IPS-18c (cell line): ENCODE measurements around the gene SLC35C1.

Experiments used
- H3K4me3 ChIP-seq: 2 replicates; pipeline ENCODE4 v1.7.0; 2013; ENCODE audit warnings: low read depth, mild to moderate bottlenecking, low read length, moderate library complexity; ENCODE audit not compliant: insufficient read depth
- H3K9me3 ChIP-seq: one replicate; pipeline ENCODE4 v1.6.1; 2013; ENCODE audit warnings: mild to moderate bottlenecking, low read length, moderate library complexity; ENCODE audit not compliant: control insufficient read depth, insufficient read depth

The SLC35C1 gene

GRCh38 chr11:45804761-45805304 is at the start of gene SLC35C1:
TSS of gene SLC35C1 (plus strand) at chr11:45805149. CDS start at chr11:45805802, 653 bp downstream.
- Histone ChIP-seq H3K9me3 (no peaks in the 10 kb centered on the region), H3K4me3 (peak within 1 kb of the TSS; percentile 85)

GRCh38 chr11:45755281-45755859 is 49.6 kb upstream of the SLC35C1 start:
- Histone ChIP-seq H3K9me3 (no peaks in the 10 kb centered on the region), H3K4me3 (no peak overlapping the region)

GRCh38 chr11:45756384-45757010 is 48.5 kb upstream of the SLC35C1 start:
- H3K4me3 ChIP-seq, result no peak overlapping the region
- H3K9me3 ChIP-seq, result peaks cover 2% of the 10 kb centered on the region

- Histone ChIP-seq H3K9me3 (peaks cover 2% of the 10 kb centered on the region), H3K4me3 (no peak overlapping the region)
Observed at GRCh38 chr11:45757672-45758071, 47.3 kb upstream of the SLC35C1 start.

- no peak overlapping the region for H3K4me3 ChIP-seq
- peaks cover 2% of the 10 kb centered on the region for H3K9me3 ChIP-seq
Observed at GRCh38 chr11:45761659-45762058, 43.3 kb upstream of the SLC35C1 start.

- H3K4me3 ChIP-seq, result no peak overlapping the region
- H3K9me3 ChIP-seq, result peaks cover 2% of the 10 kb centered on the region
Observed at GRCh38 chr11:45765107-45765668, 39.8 kb upstream of the SLC35C1 start.

- Histone ChIP-seq H3K9me3 (peaks cover 2% of the 10 kb centered on the region), H3K4me3 (no peak overlapping the region)
Observed at GRCh38 chr11:45765836-45766235, 39.1 kb upstream of the SLC35C1 start.

GRCh38 chr11:45766469-45766868 is 38.5 kb upstream of the SLC35C1 start:
- H3K9me3 ChIP-seq, result peaks cover under 1% of the 10 kb centered on the region
- H3K4me3 ChIP-seq, result no peak overlapping the region

GRCh38 chr11:45768486-45768885 is 36.5 kb upstream of the SLC35C1 start:
- H3K4me3 ChIP-seq, result no peak overlapping the region
- no peaks in the 10 kb centered on the region for H3K9me3 ChIP-seq

GRCh38 chr11:45769960-45770359 is 35.0 kb upstream of the SLC35C1 start:
- no peak overlapping the region for H3K4me3 ChIP-seq

GRCh38 chr11:45771193-45771565 is 33.8 kb upstream of the SLC35C1 start:
- peak overlapping the region; percentile 58 for H3K4me3 ChIP-seq
- H3K9me3 ChIP-seq, result no peaks in the 10 kb centered on the region

More at GRCh38 chr11:45769960-45770359, 35.0 kb upstream of the SLC35C1 start:
- no peaks in the 10 kb centered on the region for H3K9me3 ChIP-seq

- H3K9me3 ChIP-seq, result no peaks in the 10 kb centered on the region
- peak overlapping the region; percentile 58 for H3K4me3 ChIP-seq
Observed at GRCh38 chr11:45771566-45772448, 33.1 kb upstream of the SLC35C1 start.

GRCh38 chr11:45772449-45772774 is 32.5 kb upstream of the SLC35C1 start:
- Histone ChIP-seq H3K4me3 (no peak overlapping the region), H3K9me3 (no peaks in the 10 kb centered on the region)

- Histone ChIP-seq H3K9me3 (no peaks in the 10 kb centered on the region), H3K4me3 (no peak overlapping the region)
Observed at GRCh38 chr11:45772986-45773785, 31.8 kb upstream of the SLC35C1 start.

GRCh38 chr11:45773786-45774655 is 30.9 kb upstream of the SLC35C1 start:
- Histone ChIP-seq H3K9me3 (no peaks in the 10 kb centered on the region), H3K4me3 (no peak overlapping the region)

GRCh38 chr11:45774786-45775185 is 30.2 kb upstream of the SLC35C1 start:
- Histone ChIP-seq H3K9me3 (no peaks in the 10 kb centered on the region), H3K4me3 (no peak overlapping the region)
